Endothelial cell of umbilical vein (primary cell): Measurements from ENCODE around the gene TSPYL1. TPM values are rescaled to one million over a fixed set of nuclear protein-coding genes. Genes with fewer than 3 reads are reported as not detected.

ENCODE experiments used
- BruUV-seq: library from RNA; stranded (reverse); fragments of 400-500 nt; replicated peaks from 2 replicates; lab custom pipeline; 2021; lab: Mats Ljungman, UMichigan
- CTCF ChIA-PET: fragments of 300-600, 350-600 bp; sonication (Branson Sonifier 250); formaldehyde crosslinking; loops from one replicate; lab custom pipeline; 2021; ENCODE audit warnings: antibody characterized with exemption, inconsistent platforms; lab: Charles Lee
- POLR2A ChIA-PET: fragments of 300-600, 350-600 bp; sonication (Branson Sonifier 250); formaldehyde crosslinking; loops from one replicate; lab custom pipeline; 2021; ENCODE audit warnings: antibody characterized with exemption, inconsistent platforms; lab: Charles Lee
- DNase-seq: peaks from one replicate; pipeline ENCODE4 v3.0.0-alpha.2; 2011; ENCODE audit warnings: low read depth, low spot score
- FAIRE-seq: peaks from 2 replicates; lab custom pipeline; 2011; peaks lifted over from hg19 to GRCh38; lab: Jason Lieb, UNC
- H2AFZ ChIP-seq: 2 replicates; pipeline ENCODE4 v1.6.0; 2012; ENCODE audit warnings: low read depth, low read length, control low read depth, inconsistent platforms
- H3K27ac ChIP-seq: 2 replicates; pipeline ENCODE4 v1.5.1; 2011; ENCODE audit warnings: low read depth, mild to moderate bottlenecking, control low read depth, low read length, moderate library complexity; ENCODE audit not compliant: insufficient read depth
- H3K27me3 ChIP-seq, 2 experiments: 2 replicates each; pipeline versions ENCODE4 v1.6.0 to v1.6.1; 2011; ENCODE audit warnings: low read length in 2 of 2, mixed read lengths in 1 of 2; ENCODE audit not compliant: control insufficient read depth in 2 of 2, insufficient read depth in 2 of 2
- H3K36me3 ChIP-seq, 2 experiments: 2 replicates in 1 of 2; 3 replicates in 1 of 2; pipeline ENCODE4 v1.5.1; 2011; ENCODE audit warnings: low read length in 2 of 2, mild to moderate bottlenecking in 1 of 2, moderate library complexity in 1 of 2; ENCODE audit not compliant: control insufficient read depth in 2 of 2, insufficient read depth in 2 of 2; ENCODE audit errors: extremely low read depth in 1 of 2
- H3K4me1 ChIP-seq: 3 replicates; pipeline ENCODE4 v1.5.1; 2011; ENCODE audit warnings: mild to moderate bottlenecking, low read length; ENCODE audit not compliant: control insufficient read depth, insufficient read depth; ENCODE audit errors: extremely low read depth
- H3K4me2 ChIP-seq: 2 replicates; pipeline ENCODE4 v1.6.1; 2011; ENCODE audit warnings: low read length, control low read depth, mixed read lengths; ENCODE audit not compliant: insufficient read depth
- H3K4me3 ChIP-seq, 3 experiments: fragments of 200-600 bp in 1 of 3; sonication (generic), shearing (Covaris generic) in 1 of 3; replicated peaks in 1 of 3; 2 replicates each; pipeline ENCODE4 v1.5.1; 2011 to 2016; ENCODE audit warnings: control low read depth in 3 of 3, low read length in 3 of 3, mild to moderate bottlenecking in 2 of 3, inconsistent platforms in 1 of 3, low read depth in 1 of 3, moderate library complexity in 1 of 3; ENCODE audit not compliant: insufficient read depth in 1 of 3
- H3K79me2 ChIP-seq: 2 replicates; pipeline ENCODE4 v1.6.0; 2012; ENCODE audit warnings: low read length, inconsistent platforms; ENCODE audit not compliant: control insufficient read depth, insufficient read depth
- H3K9ac ChIP-seq: replicated peaks from 2 replicates; pipeline ENCODE3; 2011; ENCODE audit warnings: low read length, control low read depth; ENCODE audit not compliant: insufficient read depth; ENCODE audit errors: extremely low read depth
- H3K9me1 ChIP-seq: replicated peaks from 3 replicates; pipeline ENCODE4 v1.6.0; 2011; ENCODE audit warnings: mild to moderate bottlenecking, low read length; ENCODE audit not compliant: control insufficient read depth, insufficient read depth; ENCODE audit errors: extremely low read depth
- H3K9me3 ChIP-seq: replicated peaks from 2 replicates; pipeline ENCODE4 v1.5.1; 2012; ENCODE audit warnings: low read length, inconsistent platforms; ENCODE audit not compliant: control insufficient read depth, insufficient read depth
- H4K20me1 ChIP-seq: replicated peaks from 2 replicates; pipeline ENCODE3; 2011; ENCODE audit warnings: mild to moderate bottlenecking, low read length; ENCODE audit not compliant: control insufficient read depth, insufficient read depth; ENCODE audit errors: extremely low read depth
- CTCF ChIP-seq, 2 donors: IDR thresholded peaks; 1 replicate in 1 of 2; 2 replicates in 1 of 2; pipeline ENCODE4 v1.5.1; 2011; ENCODE audit warnings: low read length in 2 of 2, mild to moderate bottlenecking in 2 of 2, moderate library complexity in 2 of 2, control low read depth in 1 of 2, inconsistent platforms in 1 of 2, low read depth in 1 of 2; ENCODE audit not compliant: insufficient read depth in 1 of 2; ENCODE audit errors: extremely low read depth in 1 of 2
- EZH2 ChIP-seq: IDR thresholded peaks from 2 replicates; pipeline ENCODE4 v1.6.1; 2012; ENCODE audit warnings: borderline replicate concordance, low read depth, mild to moderate bottlenecking, moderate library complexity, low read length, inconsistent platforms; ENCODE audit not compliant: severe bottlenecking
- FOS ChIP-seq: IDR thresholded peaks from 2 replicates; pipeline ENCODE4 v1.6.1; 2011; ENCODE audit warnings: mild to moderate bottlenecking, low read length, moderate library complexity, borderline replicate concordance; ENCODE audit not compliant: insufficient read depth
- GATA2 ChIP-seq: IDR thresholded peaks from 2 replicates; pipeline ENCODE4 v1.7.0; 2011; ENCODE audit warnings: low read depth, mild to moderate bottlenecking, moderate library complexity, mixed read lengths, low read length; ENCODE audit not compliant: insufficient read length, insufficient read depth
- JUN ChIP-seq: IDR thresholded peaks from 2 replicates; pipeline ENCODE4 v1.6.1; 2011; ENCODE audit warnings: borderline replicate concordance, low read depth; ENCODE audit not compliant: insufficient read length, insufficient read depth
- MAX ChIP-seq: IDR thresholded peaks from 2 replicates; pipeline ENCODE4 v1.6.1; 2011; ENCODE audit not compliant: insufficient read depth, insufficient read length
- MYC ChIP-seq: IDR thresholded peaks from one replicate; pipeline ENCODE4 v1.6.1; 2011; ENCODE audit warnings: mild to moderate bottlenecking, low read depth, low read length
- POLR2A ChIP-seq: IDR thresholded peaks from 2 replicates; pipeline ENCODE4 v1.6.1; 2012; ENCODE audit warnings: low read depth, mild to moderate bottlenecking, control low read depth, low read length
- POLR2AphosphoS5 ChIP-seq: IDR thresholded peaks from 2 replicates; pipeline ENCODE4 v1.6.1; 2012; ENCODE audit warnings: low read depth, mild to moderate bottlenecking, control low read depth, low read length, moderate library complexity; ENCODE audit not compliant: insufficient read depth
- dilution Hi-C: fragments of 300-500 bp; cut with MboI; formaldehyde crosslinking; loops from one replicate; pipeline ENCODE4 v1.15.0; 2019; ENCODE audit warnings: low sequenced_read_pairs; ENCODE audit not compliant: extremely low pct_ligation_motif_present
- intact Hi-C: fragments of 100-400 bp; cut with micrococcal nuclease; formaldehyde crosslinking; loops from one replicate; pipeline ENCODE4 v1.10.0; 2022
- polyA plus RNA-seq, 4 experiments: library from polyadenylated mRNA; depleted of rRNA in 3 of 4; stranded (reverse) in 3 of 4; unstranded in 1 of 4; fragments of >200 nt; gene quantifications; 2 replicates each; pipeline versions ENCODE4 v1.2.1 to v1.2.3, GENCODE V29; 2011 to 2012; ENCODE audit warnings: missing spikeins in 1 of 4
- total RNA-seq: library from RNA; stranded (reverse); gene quantifications from 2 replicates; pipeline ENCODE4 v1.2.3, GENCODE V29; 2021

Gene TSPYL1
- total and polyA plus RNA-seq, 2 donors (not counting 3 experiments of a cell fraction or from before 2014, with no cell fraction given) = 32.1 to 54.5 TPM

GRCh38 chr6:116328528-116328903, 48.8 kb upstream of the TSPYL1 start:
- peak overlapping the region; percentile 92 for H3K4me2 ChIP-seq

More at GRCh38 chr6:116328528-116328903, 48.8 kb upstream of the TSPYL1 start:
- intact Hi-C loops = loop anchor here (1.0 to 2.0 kb wide), 2 partner anchors 14 to 42 kb away; partner anchors contain the start of gene DSE
- H2AFZ ChIP-seq = peak overlapping the region; percentile 62
- FAIRE-seq (peak; percentile 55), DNase-seq (no peak)
- dilution Hi-C loops = no loop called here
- H4K20me1 ChIP-seq = no peaks in the 10 kb centered on the region
- no peak overlapping the region for H3K4me3 ChIP-seq
- H3K4me1 ChIP-seq = peaks cover 16% of the 10 kb centered on the region
- no TSS peak for BruUV-seq
- no peaks in the 10 kb centered on the region for H3K79me2 ChIP-seq
- H3K9me3 ChIP-seq = no peaks in the 10 kb centered on the region
- POLR2A ChIA-PET = no interaction called here
- no peak overlapping the region for H3K9ac ChIP-seq
- peak overlapping the region; percentile 75 for H3K27ac ChIP-seq
- no peaks in the 10 kb centered on the region for H3K36me3 ChIP-seq
- TF ChIP-seq JUN (no peak), GATA2 (no peak), POLR2AphosphoS5 (no peak), EZH2 (no peak), MYC (no peak), POLR2A (no peak), FOS (no peak), CTCF (IDR thresholded peaks at IDR 0.05; ENCODE audit: extremely low read depth in 1 of 2, insufficient read depth in 1 of 2, low read depth in 1 of 2, low read length in 2 of 2) (no peak), MAX (no peak)
- H3K27me3 ChIP-seq = no peaks in the 10 kb centered on the region
- CTCF ChIA-PET = interaction anchor here (2.7 kb wide), 1 partner anchor 183 kb away, joined by 12 read pairs; the partner anchor contains the start of gene CALHM5
- H3K9me1 ChIP-seq = no peaks in the 10 kb centered on the region
